Trophoblast cell (in vitro differentiated cells and primary cell): ENCODE measurements around the gene MYLK.
A peak's percentile ranks its signal among the peaks of the same experiment; 100 is the strongest.

Experiments
- DNase-seq, 2 donors: peaks; one replicate each; pipeline ENCODE4 v3.0.0-alpha.2; 2016
- H2AFZ ChIP-seq: 2 replicates; pipeline ENCODE4 v1.6.1; 2013; ENCODE audit warnings: low read length, moderate library complexity, mild to moderate bottlenecking; ENCODE audit not compliant: insufficient read depth, poor library complexity
- H2AK5ac ChIP-seq: 2 replicates; pipeline ENCODE4 v1.6.1; 2013; ENCODE audit warnings: mild to moderate bottlenecking, low read length
- H2BK120ac ChIP-seq: 2 replicates; pipeline ENCODE4 v1.6.1; 2013; ENCODE audit warnings: low read length, mild to moderate bottlenecking, moderate library complexity; ENCODE audit not compliant: insufficient read depth, poor library complexity
- H2BK12ac ChIP-seq: 2 replicates; pipeline ENCODE4 v1.6.1; 2013; ENCODE audit warnings: mild to moderate bottlenecking, low read length, moderate library complexity
- H2BK5ac ChIP-seq: 2 replicates; pipeline ENCODE4 v1.6.1; 2013; ENCODE audit warnings: low read length, low read depth, moderate library complexity, mild to moderate bottlenecking; ENCODE audit not compliant: poor library complexity
- H3K14ac ChIP-seq: 2 replicates; pipeline ENCODE4 v1.6.1; 2013; ENCODE audit warnings: mild to moderate bottlenecking, low read length
- H3K18ac ChIP-seq: 2 replicates; pipeline ENCODE4 v1.6.1; 2013; ENCODE audit warnings: mild to moderate bottlenecking, low read length
- H3K23ac ChIP-seq: 2 replicates; pipeline ENCODE4 v1.6.1; 2013; ENCODE audit warnings: low read length
- H3K27ac ChIP-seq: 2 replicates; pipeline ENCODE4 v1.5.1; 2013; ENCODE audit warnings: low read depth, mild to moderate bottlenecking, inconsistent platforms, low read length, moderate library complexity
- H3K27me3 ChIP-seq: 2 replicates; pipeline ENCODE4 v1.6.1; 2013; ENCODE audit warnings: inconsistent platforms, mild to moderate bottlenecking, low read length, moderate library complexity; ENCODE audit not compliant: insufficient read depth
- H3K36me3 ChIP-seq, 2 experiments: 1 replicate in 1 of 2; 2 replicates in 1 of 2; pipeline ENCODE4 v1.6.1; 2013; ENCODE audit warnings: low read length in 2 of 2, mild to moderate bottlenecking in 2 of 2, moderate library complexity in 1 of 2; ENCODE audit not compliant: insufficient read depth in 2 of 2, control insufficient read depth in 1 of 2
- H3K4ac ChIP-seq: 2 replicates; pipeline ENCODE4 v1.6.1; 2013; ENCODE audit warnings: low read depth, mild to moderate bottlenecking, low read length, moderate library complexity
- H3K4me1 ChIP-seq, 2 experiments: 1 replicate in 1 of 2; 2 replicates in 1 of 2; pipeline ENCODE4 v1.6.1; 2013; ENCODE audit warnings: low read length in 2 of 2, mild to moderate bottlenecking in 2 of 2, moderate library complexity in 1 of 2; ENCODE audit not compliant: insufficient read depth in 2 of 2, control insufficient read depth in 1 of 2
- H3K4me2 ChIP-seq: 2 replicates; pipeline ENCODE4 v1.6.1; 2013; ENCODE audit warnings: inconsistent platforms, mild to moderate bottlenecking, low read length, moderate library complexity
- H3K4me3 ChIP-seq: 2 replicates; pipeline ENCODE4 v1.5.1; 2013; ENCODE audit warnings: mild to moderate bottlenecking, low read depth, low read length, inconsistent platforms
- H3K79me1 ChIP-seq: one replicate; pipeline ENCODE4 v1.6.1; 2013; ENCODE audit warnings: low read length
- H3K79me2 ChIP-seq: 2 replicates; pipeline ENCODE4 v1.6.1; 2013; ENCODE audit warnings: low read length, mild to moderate bottlenecking; ENCODE audit not compliant: control insufficient read depth, insufficient read depth, poor library complexity
- H3K9ac ChIP-seq: 2 replicates; pipeline ENCODE4 v1.6.1; 2013; ENCODE audit warnings: mild to moderate bottlenecking, low read length
- H3K9me3 ChIP-seq: 2 replicates; pipeline ENCODE4 v1.6.1; 2013; ENCODE audit warnings: low read depth, mild to moderate bottlenecking, control low read depth, inconsistent platforms, low read length; ENCODE audit not compliant: insufficient read depth
- H4K12ac ChIP-seq: 2 replicates; pipeline ENCODE4 v1.6.1; 2013; ENCODE audit warnings: low read depth, mild to moderate bottlenecking, low read length, moderate library complexity
- H4K8ac ChIP-seq: 2 replicates; pipeline ENCODE4 v1.6.1; 2013; ENCODE audit warnings: low read depth, mild to moderate bottlenecking, low read length, moderate library complexity
- H4K91ac ChIP-seq: one replicate; pipeline ENCODE4 v1.6.1; 2013; ENCODE audit warnings: low read depth, mild to moderate bottlenecking, low read length, moderate library complexity
- WGBS: extraction: QIAGEN DNeasy Blood & Tissue Kit; methylation state at CpG from one replicate; pipeline ENCODE4 v1.1.7; 2013; ENCODE audit warnings: missing lambda C conversion rate; ENCODE audit not compliant: insufficient read length, insufficient coverage; ENCODE audit errors: extremely low coverage; 5-methylcytosine and 5-hydroxymethylcytosine counted together

Gene MYLK

DNA sequence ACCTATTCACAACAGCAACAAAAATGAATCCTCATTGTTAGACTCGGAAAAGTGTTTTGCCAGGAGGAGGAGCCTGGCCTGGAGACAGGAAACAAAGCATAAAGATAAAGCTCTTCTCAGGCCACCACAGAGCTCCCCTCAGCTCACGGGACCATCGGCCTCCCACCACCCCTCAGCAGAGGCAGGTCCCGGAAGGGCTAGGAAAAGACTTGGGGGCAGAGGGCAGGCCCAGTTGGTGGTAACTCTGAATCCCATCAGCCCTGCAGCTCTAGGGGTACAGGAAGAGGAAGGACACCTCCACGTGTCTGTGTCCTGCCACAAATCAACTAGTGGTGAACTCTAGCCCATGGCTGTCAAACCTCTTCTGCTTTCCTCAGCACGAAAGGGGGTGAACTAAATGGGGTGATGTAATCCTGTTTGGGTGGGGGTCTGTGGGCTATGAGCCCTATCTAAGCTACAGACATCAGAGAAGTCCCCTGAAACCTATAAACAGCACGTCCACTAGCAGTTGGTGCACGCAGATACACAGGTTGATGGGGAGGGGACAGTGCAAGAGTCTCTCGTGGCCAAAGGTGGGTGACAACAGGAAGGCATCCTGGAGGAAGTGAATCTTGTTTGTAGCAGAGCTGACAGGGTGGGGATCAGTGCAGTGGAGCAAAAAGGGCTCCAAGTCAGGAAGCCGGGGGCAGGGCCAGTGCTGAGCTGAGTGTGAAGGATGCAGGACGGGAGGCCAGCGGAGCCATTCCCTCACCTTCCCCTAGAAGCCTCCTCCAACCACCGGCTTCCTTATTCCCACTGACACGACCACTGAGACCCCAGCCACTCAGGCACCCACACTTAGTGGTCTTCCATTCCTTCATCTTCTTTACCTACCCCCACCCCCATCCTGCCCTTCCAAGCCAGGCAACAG lies 188.1 kb downstream of the MYLK start:
- H3K18ac ChIP-seq: peak overlapping the region; percentile 43
- no peaks in the 10 kb centered on the region for H3K9me3 ChIP-seq
- peak overlapping the region; percentile 36 for H2AK5ac ChIP-seq
- peak overlapping the region; percentile 45 for H2BK12ac ChIP-seq
- H3K79me2 ChIP-seq: peaks cover 3% of the 10 kb centered on the region
- no peak overlapping the region for H3K9ac ChIP-seq
- peak overlapping the region; percentile 78 for H3K27ac ChIP-seq
- H3K4me1 ChIP-seq: peaks cover 60 to 63% of the 10 kb centered on the region in 2 experiments
- peak overlapping the region; percentile 50 for H3K4ac ChIP-seq
- WGBS: no CpG with 5 or more reads among the region's 14 CpGs
- no peak overlapping the region for H3K4me2 ChIP-seq
- H4K8ac ChIP-seq: peak overlapping the region; percentile 45
- peak overlapping the region; percentile 73 for H4K91ac ChIP-seq
- peak overlapping the region; percentile 50 for H2BK120ac ChIP-seq
- H2AFZ ChIP-seq: peak overlapping the region; percentile 3
- H4K12ac ChIP-seq: no peak overlapping the region
- H3K14ac ChIP-seq: peak overlapping the region; percentile 43
- H2BK5ac ChIP-seq: peak overlapping the region; percentile 37
- H3K4me3 ChIP-seq: no peak overlapping the region
- peaks cover 57% of the 10 kb centered on the region for H3K79me1 ChIP-seq
- H3K36me3 ChIP-seq: peaks cover 15 to 22% of the 10 kb centered on the region in 2 experiments
- no peaks in the 10 kb centered on the region for H3K27me3 ChIP-seq
- DNase-seq: no peak
- H3K23ac ChIP-seq: no peak overlapping the region

DNA sequence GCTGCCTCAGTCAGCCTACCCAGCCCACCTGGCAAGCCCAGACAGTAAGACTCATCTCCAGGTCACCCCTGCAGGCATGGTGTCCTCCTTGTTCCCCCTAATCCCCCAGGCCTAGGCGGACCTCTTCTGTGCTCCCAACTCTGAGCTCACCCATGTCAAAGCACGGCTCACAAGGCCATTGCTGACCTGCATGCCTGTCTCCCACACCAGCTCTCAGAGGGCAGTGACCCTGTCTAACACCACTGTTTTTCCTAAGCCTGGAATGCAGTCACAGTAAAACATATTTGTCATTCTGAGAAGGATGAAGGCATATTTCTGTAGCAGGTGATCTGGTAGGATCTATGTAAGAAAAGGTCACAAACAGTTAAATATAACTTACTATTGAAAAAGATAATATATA lies 189.0 kb downstream of the MYLK start:
- Histone ChIP-seq H3K27me3 (no peaks in the 10 kb centered on the region), H3K79me1 (peaks cover 52% of the 10 kb centered on the region), H3K36me3 (peaks cover 14 to 15% of the 10 kb centered on the region in 2 experiments), H3K14ac (peak overlapping the region; percentile 87), H3K4ac (peak overlapping the region; percentile 55), H3K9me3 (no peaks in the 10 kb centered on the region), H3K4me1 (peaks cover 56 to 57% of the 10 kb centered on the region in 2 experiments), H3K27ac (peak overlapping the region; percentile 97), H2AFZ (no peak overlapping the region), H4K12ac (no peak overlapping the region), H2AK5ac (no peak overlapping the region), H3K79me2 (peaks cover 3% of the 10 kb centered on the region), H3K9ac (no peak overlapping the region), H2BK12ac (peak overlapping the region; percentile 81), H3K4me2 (peak overlapping the region; percentile 46), H4K91ac (peak overlapping the region; percentile 94), H4K8ac (peak overlapping the region; percentile 48), H3K4me3 (no peak overlapping the region), H2BK5ac (peak overlapping the region; percentile 96), H3K18ac (peak overlapping the region; percentile 79), H3K23ac (no peak overlapping the region), H2BK120ac (peak overlapping the region; percentile 90)
- WGBS: no CpG with 5 or more reads among the region's 2 CpGs
- DNase-seq: peak in 1 of 2 donors; percentile 26

DNA sequence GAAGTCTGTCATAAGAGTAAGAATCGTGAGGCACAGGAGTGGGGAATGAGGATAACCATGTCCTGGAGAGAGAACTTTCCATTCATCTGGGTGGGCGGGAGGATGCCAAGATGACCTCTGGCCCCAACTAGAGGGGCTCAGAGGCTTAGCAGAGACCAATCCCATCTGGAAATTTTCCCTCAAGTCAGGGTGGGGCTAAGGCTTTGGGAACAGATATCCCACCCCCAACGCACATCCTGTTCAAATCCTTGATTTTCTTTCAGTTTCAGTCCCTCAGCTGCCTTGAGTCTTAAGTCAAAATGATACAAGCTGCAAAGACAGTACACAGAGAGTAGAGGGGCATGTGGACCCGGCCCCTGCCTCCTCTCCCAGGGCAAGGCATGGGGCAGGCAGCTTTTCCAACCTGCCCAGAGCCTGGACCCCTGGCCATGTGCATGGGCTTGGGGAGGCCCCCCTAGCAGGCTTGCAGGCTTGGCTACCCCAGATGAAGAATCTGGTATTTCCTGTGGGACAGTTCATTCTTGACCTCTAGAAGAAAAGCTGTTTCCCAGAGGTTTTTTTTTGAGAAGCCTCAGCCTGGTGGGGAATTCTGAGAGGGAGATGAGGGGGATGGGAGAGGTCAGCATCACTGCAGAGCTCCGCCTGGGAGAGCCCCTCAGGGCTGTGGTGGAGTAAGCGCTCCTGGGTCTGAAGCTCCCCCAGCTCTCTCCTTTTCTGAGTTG lies 189.6 kb downstream of the MYLK start:
- Histone ChIP-seq H2BK12ac (peak overlapping the region; percentile 82), H3K9me3 (no peaks in the 10 kb centered on the region)

DNA sequence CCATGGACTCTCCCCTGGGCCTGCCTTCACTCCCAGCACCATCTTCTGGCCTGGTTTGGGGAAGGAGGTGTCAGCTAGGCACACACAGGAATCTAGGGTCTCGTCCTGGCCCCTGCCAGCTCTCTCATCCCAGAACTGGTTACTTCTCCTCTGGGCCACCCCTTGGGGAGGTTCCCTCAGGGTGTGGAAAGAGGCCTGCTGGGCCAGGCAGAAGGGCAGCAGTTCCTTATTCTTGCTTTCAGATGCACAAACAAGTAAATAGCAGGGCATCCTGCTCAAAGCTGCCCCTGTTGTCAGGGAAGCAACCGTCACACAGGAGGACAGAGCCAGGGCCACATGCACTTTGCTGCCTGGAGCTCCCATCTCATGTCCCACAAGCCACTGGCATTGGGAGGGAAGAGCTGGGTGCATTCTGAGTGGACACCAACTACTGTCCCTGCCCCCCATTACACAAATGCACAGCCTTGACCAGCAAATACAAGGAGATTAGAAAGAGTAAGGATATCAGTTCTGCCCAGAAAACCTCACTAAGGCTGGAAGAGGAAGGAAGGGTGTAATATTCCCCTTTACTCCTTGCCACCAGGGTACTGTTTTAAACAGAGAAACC lies 190.4 kb downstream of the MYLK start:
- Histone ChIP-seq H3K4ac (no peak overlapping the region), H4K91ac (peak overlapping the region; percentile 94), H2BK120ac (peak overlapping the region; percentile 18), H2AK5ac (peak overlapping the region; percentile 59), H3K27ac (peak overlapping the region; percentile 97), H3K18ac (peak overlapping the region; percentile 6), H2BK5ac (peak overlapping the region; percentile 96), H3K79me1 (peaks cover 52% of the 10 kb centered on the region), H3K9ac (no peak overlapping the region), H3K36me3 (peaks cover 10 to 11% of the 10 kb centered on the region in 2 experiments), H3K14ac (peak overlapping the region; percentile 58), H3K23ac (no peak overlapping the region), H3K9me3 (no peaks in the 10 kb centered on the region), H3K79me2 (peaks cover 3% of the 10 kb centered on the region), H4K12ac (no peak overlapping the region), H2AFZ (no peak overlapping the region), H3K4me1 (peaks cover 48 to 55% of the 10 kb centered on the region in 2 experiments), H3K4me3 (no peak overlapping the region), H3K27me3 (no peaks in the 10 kb centered on the region), H4K8ac (peak overlapping the region; percentile 30), H2BK12ac (peak overlapping the region; percentile 11), H3K4me2 (no peak overlapping the region)
- no peak for DNase-seq
- no CpG with 5 or more reads among the region's 2 CpGs for WGBS

More for the DNA sequence above, 189.6 kb downstream of the MYLK start:
- peak overlapping the region; percentile 85 for H4K8ac ChIP-seq
- H2AK5ac ChIP-seq: peak overlapping the region; percentile 75
- no peak overlapping the region for H3K4me3 ChIP-seq
- no CpG with 5 or more reads among the region's 6 CpGs for WGBS
- peaks cover 10 to 12% of the 10 kb centered on the region in 2 experiments for H3K36me3 ChIP-seq
- H2AFZ ChIP-seq: no peak overlapping the region
- H3K18ac ChIP-seq: peak overlapping the region; percentile 79
- H3K4ac ChIP-seq: peak overlapping the region; percentile 61
- H4K12ac ChIP-seq: no peak overlapping the region
- H3K4me1 ChIP-seq: peaks cover 54 to 56% of the 10 kb centered on the region in 2 experiments
- H3K9ac ChIP-seq: no peak overlapping the region
- peak overlapping the region; percentile 90 for H2BK120ac ChIP-seq
- H4K91ac ChIP-seq: peak overlapping the region; percentile 94
- H3K27ac ChIP-seq: peak overlapping the region; percentile 97
- H3K23ac ChIP-seq: no peak overlapping the region
- H2BK5ac ChIP-seq: peak overlapping the region; percentile 96
- DNase-seq: no peak
- peak overlapping the region; percentile 46 for H3K4me2 ChIP-seq
- peak overlapping the region; percentile 87 for H3K14ac ChIP-seq
- peaks cover 52% of the 10 kb centered on the region for H3K79me1 ChIP-seq
- H3K27me3 ChIP-seq: no peaks in the 10 kb centered on the region
- H3K79me2 ChIP-seq: peaks cover 3% of the 10 kb centered on the region
